ENCODE data around the gene BATF.

Gene BATF

GRCh38 chr14:75578786-75579337 is 56.6 kb downstream of the BATF start:
- H3K4me3 ChIP-seq (ENCODE audit: low read depth, low read length): peak overlapping the region; percentile 52

GRCh38 chr14:75579338-75579864 is 57.1 kb downstream of the BATF start:
- in situ Hi-C loops (cut with HindIII; ENCODE audit: low sequenced_read_pairs): no loop called here
- DNase-seq (ENCODE audit: low read depth): no peak
- H3K4me3 ChIP-seq (ENCODE audit: low read depth, low read length): peak overlapping the region; percentile 52
- TF ChIP-seq CTCF (IDR thresholded peaks at IDR 0.05; ENCODE audit: low read depth, low read length, missing control alignments): no peak

More at GRCh38 chr14:75578786-75579337, 56.6 kb downstream of the BATF start:
- TF ChIP-seq CTCF (IDR thresholded peaks at IDR 0.05; ENCODE audit: low read depth, low read length, missing control alignments): peak; percentile 38
- in situ Hi-C loops (cut with HindIII; ENCODE audit: low sequenced_read_pairs): no loop called here
- no peak for DNase-seq (ENCODE audit: low read depth)

- in situ Hi-C loops (cut with HindIII; ENCODE audit: low sequenced_read_pairs): no loop called here
- TF ChIP-seq CTCF (IDR thresholded peaks at IDR 0.05; ENCODE audit: low read depth, low read length, missing control alignments): no peak
- no peak for DNase-seq (ENCODE audit: low read depth)
- peak overlapping the region; percentile 52 for H3K4me3 ChIP-seq (ENCODE audit: low read depth, low read length)
These were observed 57.6 kb downstream of the BATF start for GRCh38 chr14:75579882-75580281.

- no peak overlapping the region for H3K4me3 ChIP-seq (ENCODE audit: low read depth, low read length)
- in situ Hi-C loops (cut with HindIII; ENCODE audit: low sequenced_read_pairs): no loop called here
- no peak for DNase-seq (ENCODE audit: low read depth)
- no peak for TF ChIP-seq CTCF (IDR thresholded peaks at IDR 0.05; ENCODE audit: low read depth, low read length, missing control alignments)
These were observed 65.1 kb downstream of the BATF start for GRCh38 chr14:75587388-75587787.

- no peak for DNase-seq (ENCODE audit: low read depth)
- no peak for TF ChIP-seq CTCF (IDR thresholded peaks at IDR 0.05; ENCODE audit: low read depth, low read length, missing control alignments)
- H3K4me3 ChIP-seq (ENCODE audit: low read depth, low read length): no peak overlapping the region
- in situ Hi-C loops (cut with HindIII; ENCODE audit: low sequenced_read_pairs): no loop called here
These were observed 67.7 kb downstream of the BATF start for GRCh38 chr14:75589931-75590330.

GRCh38 chr14:75591331-75591946 is 69.2 kb downstream of the BATF start:
- in situ Hi-C loops (cut with HindIII; ENCODE audit: low sequenced_read_pairs): no loop called here
- TF ChIP-seq CTCF (IDR thresholded peaks at IDR 0.05; ENCODE audit: low read depth, low read length, missing control alignments): no peak
- H3K4me3 ChIP-seq (ENCODE audit: low read depth, low read length): no peak overlapping the region
- DNase-seq (ENCODE audit: low read depth): no peak

Data from astrocyte of the cerebellum (primary cell).